Heart left ventricle (tissue), 13 donors: Measurements from ENCODE around the gene AKIRIN1.

Experiments
- CTCF ChIP-seq, 12 donors: fragments of 200-600 bp; sonication (generic) in 4 of 12; IDR thresholded peaks; one replicate each; pipeline versions ENCODE4 v1.5.0 to v1.8.0; 2018 to 2022; ENCODE audit warnings: antibody characterized with exemption in 12 of 12, mild to moderate bottlenecking in 5 of 12
- POLR2A ChIP-seq, 2 donors: fragments of 450-650 bp; IDR thresholded peaks; one replicate each; pipeline ENCODE4 v1.6.1; 2017; ENCODE audit warnings: antibody characterized with exemption in 2 of 2, mild to moderate bottlenecking in 2 of 2, moderate library complexity in 2 of 2
- donor health status: ischemic (EF 13 %, LVEDD 7.1; RV severe dilation, severe dysfunction).
- donor health status: DM: no; HTN: yes; CAD: no.
- donor health status: DM: no; HTN: no; CAD: no.
- donor health status: ischemic (EF 25% LVEDD 6.9; RV normal size, moderate dysfunction).
- donor health status: ischemic (EF 25% LVEDD 5.7; RV mildly dilated, moderate dysfunction).
- donor health status: ischemic (EF 35%, LVEDD 5.7; RV mildly dilated, moderate dysfunction).
- donor health status: nonischemic (EF 11% LVEDD 7.7; RV severe dilation, severe dysfunction).
- donor health status: DM: yes; HTN: yes; CAD: no.
- donor health status: PGD.
- donor health status: ischemic (EF 29% LVEDD 5.4; RV normal size, mild dysfunction).
- donor health status: nonischemic (EF 23%, LVEDD 6.1; RV moderate dilation, normal function).

GRCh38 chr1:39003281-39003680 lies 12.2 kb downstream of the AKIRIN1 start:
- no peak for TF ChIP-seq CTCF (IDR thresholded peaks at IDR 0.05)
- TF ChIP-seq POLR2A (IDR thresholded peaks at IDR 0.05), result no peak
